Upper lobe of left lung (tissue), 6 donors: ENCODE results near the gene SLC12A7. TPM values are rescaled to one million over a fixed set of nuclear protein-coding genes. Genes with fewer than 3 reads are reported as not detected.
"Not testable (repeated sequence)": the region's sequence is repeated elsewhere in the genome, so short reads cannot be mapped to it uniquely, and the experiment has no call there.

Experiments used
- ATAC-seq, 2 donors: fragments of 200-7000 bp; cut with Tn5 transposase; one replicate each; pipeline ENCODE4 v1.9.1; 2022; ENCODE audit warnings: mild to moderate bottlenecking in 2 of 2, moderate library complexity in 2 of 2; ENCODE audit not compliant: low FRiP score in 2 of 2
- DNase-seq, 2 donors: peaks; one replicate each; pipeline ENCODE4 v3.0.0-alpha.2; 2019 to 2020
- H3K27ac ChIP-seq, 4 donors: fragments of 200-600 bp; sonication (generic); one replicate each; pipeline ENCODE4 v1.5.1; 2016 to 2019
- H3K27me3 ChIP-seq, 4 donors: fragments of 200-600 bp; sonication (generic); one replicate each; pipeline ENCODE4 v1.5.1; 2017 to 2019
- H3K36me3 ChIP-seq, 4 donors: fragments of 200-600 bp; sonication (generic); one replicate each; pipeline ENCODE4 v1.5.1; 2016 to 2019
- H3K4me1 ChIP-seq, 4 donors: fragments of 200-600 bp; sonication (generic); one replicate each; pipeline ENCODE4 v1.5.1; 2018 to 2019
- H3K4me3 ChIP-seq, 4 donors: fragments of 200-600 bp; sonication (generic); one replicate each; pipeline ENCODE4 v1.5.1; 2017 to 2019; ENCODE audit warnings: mild to moderate bottlenecking in 2 of 4, moderate library complexity in 1 of 4
- H3K9me3 ChIP-seq, 4 donors: fragments of 200-600 bp; sonication (generic); one replicate each; pipeline ENCODE4 v1.5.1; 2018 to 2019
- CTCF ChIP-seq, 6 experiments: fragments of 450-650 bp in 4 of 6; fragments of 200-600 bp in 2 of 6; sonication (generic) in 2 of 6; IDR thresholded peaks; one replicate each; pipeline ENCODE4 v1.5.1; 2016 to 2019; ENCODE audit warnings: antibody characterized with exemption in 6 of 6
- EP300 ChIP-seq, 4 donors: sonication (generic); formaldehyde crosslinking; IDR thresholded peaks; one replicate each; pipeline ENCODE4 v1.5.1; 2017; ENCODE audit warnings: antibody characterized with exemption in 4 of 4, control low read depth in 2 of 4
- POLR2A ChIP-seq, 4 donors: fragments of 450-650 bp; IDR thresholded peaks; one replicate each; pipeline ENCODE4 v1.5.1; 2016 to 2017; ENCODE audit warnings: antibody characterized with exemption in 4 of 4, mild to moderate bottlenecking in 2 of 4
- POLR2AphosphoS5 ChIP-seq, 2 donors: sonication (generic); formaldehyde crosslinking; IDR thresholded peaks; one replicate each; pipeline ENCODE4 v1.5.1; 2017; ENCODE audit warnings: antibody characterized with exemption in 2 of 2
- WGBS, 2 donors: methylation state at CpG; one replicate each; pipeline ENCODE4 v1.1.5; 2017 to 2018; 5-methylcytosine and 5-hydroxymethylcytosine counted together
- total RNA-seq, 6 donors: library from RNA; depleted of rRNA in 4 of 6; stranded (reverse); fragments of >200 nt in 4 of 6; gene quantifications; one replicate each; pipeline versions ENCODE4 v1.1.0 to v1.2.1, GENCODE V29; 2016 to 2021
- donor health status: DM: no; HTN: no; CAD: no; lungs with moderate emphysema.
- donor health status: DM: no; HTN: yes; CAD: no; lungs with severe emphysema.

Gene SLC12A7
- total RNA-seq, 6 donors from 2014 or later: 31.3 to 138 (median 48.5) TPM

GRCh38 chr5:1158647-1159340 is 46.9 kb upstream of the SLC12A7 start:
- ATAC-seq (no peak), DNase-seq (no peak)
- Histone ChIP-seq H3K27ac (no peak overlapping the region), H3K4me1 (peaks cover 14 to 31% (median 20%) of the 10 kb centered on the region in 4 donors), H3K27me3 (peaks cover 0 to 18% (median 10%) of the 10 kb centered on the region in 4 donors), H3K4me3 (no peak overlapping the region), H3K9me3 (peaks cover 0 to 4% (median 0%) of the 10 kb centered on the region in 4 donors), H3K36me3 (no peaks in the 10 kb centered on the region)
- no peak for TF ChIP-seq POLR2A (IDR thresholded peaks at IDR 0.05)
- WGBS, 2 donors: 82 to 85% methylated on average over 18 to 20 of the region's 20 CpGs

DNA sequence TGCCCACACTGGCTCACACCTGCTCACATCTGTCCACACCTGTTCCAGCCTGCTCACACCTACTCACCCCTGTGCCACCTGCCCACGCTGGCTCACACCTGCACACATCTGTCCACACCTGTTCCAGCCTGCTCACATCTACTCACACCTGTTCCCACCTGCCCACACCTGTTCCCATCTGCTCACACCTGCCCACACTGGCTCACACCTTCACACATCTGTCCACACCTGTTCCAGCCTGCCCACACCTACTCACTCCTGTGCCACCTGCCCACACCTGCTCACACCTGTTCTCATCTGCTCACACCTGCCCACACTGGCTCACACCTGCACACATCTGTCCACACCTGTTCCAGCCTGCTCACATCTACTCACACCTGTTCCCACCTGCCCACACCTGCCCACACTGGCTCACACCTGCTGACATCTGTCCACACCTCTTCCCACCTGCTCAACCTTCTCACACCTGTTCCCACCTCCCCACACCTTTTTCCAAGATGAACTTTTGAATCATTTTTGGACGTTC is 45.7 kb upstream of the SLC12A7 start:
- Histone ChIP-seq H3K27me3 (peaks cover 0 to 18% (median 10%) of the 10 kb centered on the region in 4 donors), H3K4me1 (peaks cover 17 to 44% (median 28%) of the 10 kb centered on the region in 4 donors)
- H3K27ac ChIP-seq, H3K9me3 ChIP-seq, DNase-seq, ATAC-seq, H3K4me3 ChIP-seq, H3K36me3 ChIP-seq: not testable (repeated sequence)
- WGBS, 2 donors: 73 to 86% methylated on average over 2 of the region's 2 CpGs

GRCh38 chr5:1156754-1157460 is 45.0 kb upstream of the SLC12A7 start:
- Histone ChIP-seq H3K36me3 (no peaks in the 10 kb centered on the region), H3K4me1 (peaks cover 21 to 44% (median 28%) of the 10 kb centered on the region in 4 donors), H3K27ac (no peak overlapping the region), H3K4me3 (no peak overlapping the region), H3K9me3 (peaks cover 0 to 4% (median 0%) of the 10 kb centered on the region in 4 donors), H3K27me3 (peaks cover 0 to 18% (median 10%) of the 10 kb centered on the region in 4 donors)
- ATAC-seq (no peak), DNase-seq (no peak)
- 88 to 98% methylated on average over 11 of the region's 11 CpGs for WGBS, 2 donors
- no peak for TF ChIP-seq POLR2A (IDR thresholded peaks at IDR 0.05)
- no peak for TF ChIP-seq CTCF (IDR thresholded peaks at IDR 0.05)
- TF ChIP-seq POLR2AphosphoS5 (IDR thresholded peaks at IDR 0.05): no peak
- no peak for TF ChIP-seq EP300 (IDR thresholded peaks at IDR 0.05)

DNA sequence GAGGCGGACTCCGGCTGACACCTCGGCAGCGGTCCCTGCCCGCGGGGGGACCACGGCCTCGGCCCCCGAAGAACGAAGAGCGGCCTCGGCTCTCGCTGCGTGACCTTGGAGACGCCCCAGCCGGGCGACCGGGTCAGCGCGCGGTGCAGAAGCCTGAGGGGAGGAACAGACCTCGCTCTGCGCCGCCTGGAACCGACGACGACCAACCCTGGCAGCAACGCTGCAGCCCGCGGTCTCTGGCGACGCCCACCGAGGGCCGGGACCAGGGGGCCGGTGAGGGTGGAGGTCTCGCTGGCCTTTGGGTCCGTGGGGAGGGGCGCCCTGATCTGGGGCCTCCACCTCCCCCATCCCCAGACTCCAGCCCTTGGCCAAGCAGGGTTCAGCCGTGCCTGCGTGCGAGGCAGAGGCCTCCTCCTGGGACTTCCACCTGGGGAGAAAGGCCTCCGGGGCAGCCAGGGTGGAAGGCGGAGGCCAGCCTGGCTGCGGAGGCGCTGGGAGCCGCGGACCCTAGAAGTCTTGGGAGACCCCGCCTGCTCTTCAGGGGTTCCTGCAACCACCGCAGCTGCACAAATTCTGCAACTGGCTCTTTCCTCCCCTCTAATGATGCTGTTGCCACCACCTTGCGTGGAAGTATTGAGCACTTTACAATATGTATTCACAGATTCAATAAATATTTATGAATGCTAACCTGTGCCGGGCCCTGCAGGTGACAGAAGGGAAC is 44.3 kb upstream of the SLC12A7 start:
- Histone ChIP-seq H3K36me3 (no peaks in the 10 kb centered on the region), H3K27ac (no peak overlapping the region), H3K9me3 (peaks cover 0 to 4% (median 0%) of the 10 kb centered on the region in 4 donors), H3K27me3 (peaks cover 0 to 18% (median 10%) of the 10 kb centered on the region in 4 donors), H3K4me1 (peaks cover 19 to 42% (median 25%) of the 10 kb centered on the region in 4 donors), H3K4me3 (peak overlapping the region in 3 of 4 donors; percentile 26 to 41 (median 35))
- WGBS, 2 donors: 23 to 83% methylated on average over 8 to 47 of the region's 51 CpGs
- TF ChIP-seq EP300 (IDR thresholded peaks at IDR 0.05): no peak
- TF ChIP-seq CTCF (IDR thresholded peaks at IDR 0.05): no peak
- no peak for TF ChIP-seq POLR2AphosphoS5 (IDR thresholded peaks at IDR 0.05)
- TF ChIP-seq POLR2A (IDR thresholded peaks at IDR 0.05): no peak
- DNase-seq: no peak
- ATAC-seq: no peak

GRCh38 chr5:1155191-1156032 is 43.5 kb upstream of the SLC12A7 start:
- TF ChIP-seq POLR2A (IDR thresholded peaks at IDR 0.05) (no peak), CTCF (IDR thresholded peaks at IDR 0.05) (no peak), EP300 (IDR thresholded peaks at IDR 0.05) (no peak), POLR2AphosphoS5 (IDR thresholded peaks at IDR 0.05) (no peak)
- DNase-seq: peak in 1 of 2 donors; percentile 86
- peaks cover 19 to 40% (median 25%) of the 10 kb centered on the region in 4 donors for H3K4me1 ChIP-seq
- WGBS, 2 donors: 0 to 12% methylated on average over 3 to 21 of the region's 98 CpGs
- H3K27ac ChIP-seq: peak overlapping the region in 1 of 4 donors; percentile 23
- peak overlapping the region in 3 of 4 donors; percentile 26 to 41 (median 35) for H3K4me3 ChIP-seq
- H3K36me3 ChIP-seq: no peaks in the 10 kb centered on the region
- H3K9me3 ChIP-seq: peaks cover 0 to 4% (median 0%) of the 10 kb centered on the region in 4 donors
- no peak for ATAC-seq
- H3K27me3 ChIP-seq: peaks cover 0 to 18% (median 10%) of the 10 kb centered on the region in 4 donors
